GM11168 (cell line): ENCODE results near the gene SLC22A23.

Experiments
- in situ Hi-C: fragments of 300-500 bp; cut with MboI; formaldehyde crosslinking; loops from one replicate; pipeline ENCODE4 v1.12.0; 2022; ENCODE audit warnings: low sequenced_read_pairs; ENCODE audit not compliant: unreplicated experiment

The SLC22A23 gene

DNA sequence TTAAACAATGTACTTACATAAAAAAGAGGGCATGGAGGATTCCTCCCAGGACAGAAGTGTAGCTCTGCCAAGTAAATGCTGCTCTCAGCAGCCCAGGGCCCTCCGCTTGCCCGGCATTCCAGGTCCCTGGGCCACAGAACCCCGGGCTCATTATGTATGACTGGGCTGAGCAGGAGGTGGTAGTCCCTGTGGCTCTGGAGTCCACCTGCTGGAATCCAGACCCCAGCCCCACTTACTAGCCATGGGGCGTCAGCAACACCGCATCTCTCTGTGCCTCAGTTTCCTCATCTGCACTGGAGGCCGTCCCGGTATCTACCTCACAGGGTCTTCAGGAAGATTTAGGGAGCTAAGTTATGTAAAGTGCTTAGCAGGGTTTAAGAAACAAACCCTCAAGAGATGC is 142.7 kb downstream of the SLC22A23 start:
- in situ Hi-C loops: no loop called here

DNA sequence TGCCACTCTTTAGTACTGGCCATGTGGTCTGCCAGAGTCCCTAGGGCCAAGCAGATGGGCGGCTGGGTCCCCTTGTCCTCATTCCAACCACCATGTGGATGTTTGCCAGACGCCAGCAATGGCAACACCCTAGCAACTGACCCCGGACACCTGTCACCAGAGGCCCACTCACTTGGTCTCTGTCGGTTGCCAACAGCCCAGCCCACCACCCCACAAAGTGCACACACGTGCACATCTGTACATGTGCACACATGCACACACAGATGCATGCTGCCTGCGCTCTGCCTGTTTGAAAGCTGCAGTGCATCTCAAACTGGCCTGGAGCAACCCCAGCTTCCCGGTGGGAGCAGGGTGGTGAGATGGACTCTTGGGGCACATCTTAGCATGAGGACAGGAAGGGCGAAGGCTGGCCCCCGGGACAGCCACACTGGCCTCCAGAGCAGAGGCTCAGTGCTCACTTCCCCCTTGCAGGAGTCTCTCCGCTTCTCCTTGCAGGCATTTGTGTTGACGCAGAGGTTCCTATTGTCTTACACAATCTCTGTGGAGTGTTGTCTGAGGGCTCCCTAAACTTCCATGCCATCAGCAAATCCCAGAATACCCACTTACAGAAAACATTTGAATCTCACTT is 144.1 kb downstream of the SLC22A23 start:
- in situ Hi-C loops: no loop called here

DNA sequence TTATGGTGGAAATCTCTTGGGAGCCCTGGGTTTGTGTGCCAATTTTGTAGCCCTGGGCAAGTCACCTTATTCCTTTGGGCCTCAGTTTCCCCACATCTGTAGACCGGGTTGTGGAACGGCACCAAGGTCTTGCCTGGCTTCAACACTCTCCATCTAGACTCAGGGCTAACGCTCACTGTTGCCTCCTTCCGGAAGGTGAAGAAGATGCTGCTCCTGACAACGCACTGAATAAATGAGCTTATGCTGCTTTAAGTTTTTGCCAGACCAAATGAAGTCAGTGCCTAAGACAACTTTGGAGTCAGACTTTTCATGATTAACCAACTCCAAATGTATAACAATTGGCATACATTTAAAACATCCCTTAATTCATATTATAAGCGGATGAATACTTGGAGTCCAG is 145.0 kb downstream of the SLC22A23 start:
- in situ Hi-C loops: no loop called here

DNA sequence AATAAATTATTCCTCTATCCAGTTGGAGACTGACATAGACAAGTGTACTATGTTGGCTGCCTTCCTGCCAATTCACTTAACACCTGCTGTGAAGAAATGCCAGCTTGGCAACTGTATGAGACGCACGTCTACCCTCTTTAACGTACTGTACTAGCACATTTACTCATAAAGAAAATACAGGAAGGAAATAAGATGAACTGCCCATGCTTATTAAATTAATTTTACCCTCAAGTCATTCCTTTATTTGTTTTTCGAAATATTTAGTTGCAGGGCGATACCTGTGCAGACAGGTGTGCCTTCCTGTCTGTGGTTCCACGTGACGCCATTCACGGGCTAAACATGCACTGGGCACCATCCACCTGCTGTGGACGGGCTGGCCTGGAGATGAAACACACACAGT is 146.1 kb downstream of the SLC22A23 start:
- in situ Hi-C loops: no loop called here

DNA sequence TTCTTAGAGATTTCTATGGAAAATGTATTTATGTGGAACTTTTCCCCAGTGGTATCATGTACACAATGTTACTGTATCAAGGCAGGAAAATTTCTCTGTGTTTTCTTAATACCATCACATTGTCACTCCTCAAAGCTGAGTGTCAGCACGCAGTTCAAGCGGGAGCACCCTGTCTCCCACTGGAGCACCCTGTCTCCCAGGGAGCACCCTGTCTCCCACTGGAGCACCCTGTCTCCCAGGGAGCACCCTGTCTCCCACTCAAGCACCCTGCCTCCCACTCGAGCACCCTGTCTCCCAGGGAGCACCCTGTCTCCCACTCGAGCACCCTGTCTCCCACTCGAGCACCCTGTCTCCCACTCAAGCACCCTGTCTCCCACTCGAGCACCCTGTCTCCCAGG is 146.8 kb downstream of the SLC22A23 start:
- in situ Hi-C loops: no loop called here

DNA sequence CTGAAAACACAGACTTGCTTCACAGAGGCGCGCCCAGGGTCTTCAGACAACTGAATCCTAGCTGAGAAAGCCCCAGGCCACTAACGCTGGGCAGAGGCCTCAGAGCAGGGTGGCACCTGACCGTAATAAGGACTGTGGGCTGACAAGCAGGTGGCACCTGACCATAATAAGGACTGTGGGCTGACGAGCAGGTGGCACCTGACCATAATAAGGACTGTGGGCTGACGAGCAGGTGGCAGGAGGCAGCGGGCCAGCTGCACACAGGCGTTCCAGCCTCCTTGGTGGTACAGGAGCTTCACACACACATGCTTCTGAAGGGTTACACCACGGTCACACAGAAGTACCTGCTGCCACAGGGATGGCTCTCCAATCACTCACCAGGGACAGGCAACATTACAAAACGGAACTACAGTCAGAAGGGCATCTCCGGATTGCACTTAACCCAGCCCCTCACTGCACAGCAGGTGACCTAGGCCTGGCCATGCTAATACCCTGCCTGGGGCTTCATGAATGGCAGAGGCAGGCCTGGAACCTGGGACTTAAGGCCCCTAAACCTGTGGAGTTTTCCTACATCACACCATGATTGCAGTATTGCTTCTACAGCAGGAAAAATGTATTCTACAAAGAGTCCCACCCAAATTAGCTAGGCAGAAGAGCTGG is 147.3 kb downstream of the SLC22A23 start:
- in situ Hi-C loops: no loop called here

DNA sequence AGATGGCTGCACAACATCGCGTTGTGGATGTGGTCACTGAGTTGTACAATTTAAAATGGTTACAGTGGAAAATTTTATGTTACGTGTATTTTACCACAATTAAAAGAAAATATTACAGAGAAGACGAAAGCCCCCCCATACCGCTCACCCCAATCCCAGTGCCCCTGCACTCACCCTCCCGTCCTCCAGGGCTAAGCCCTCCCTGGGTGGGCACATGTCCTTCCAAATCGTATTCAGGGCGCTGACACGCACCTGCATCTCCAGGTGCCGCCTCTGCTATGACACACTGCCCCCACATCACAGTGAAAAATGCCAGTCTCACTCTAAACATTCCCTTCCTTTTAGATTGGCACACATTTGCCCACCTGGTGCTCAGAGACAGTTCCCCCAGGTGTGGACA is 148.7 kb downstream of the SLC22A23 start:
- in situ Hi-C loops: no loop called here

DNA sequence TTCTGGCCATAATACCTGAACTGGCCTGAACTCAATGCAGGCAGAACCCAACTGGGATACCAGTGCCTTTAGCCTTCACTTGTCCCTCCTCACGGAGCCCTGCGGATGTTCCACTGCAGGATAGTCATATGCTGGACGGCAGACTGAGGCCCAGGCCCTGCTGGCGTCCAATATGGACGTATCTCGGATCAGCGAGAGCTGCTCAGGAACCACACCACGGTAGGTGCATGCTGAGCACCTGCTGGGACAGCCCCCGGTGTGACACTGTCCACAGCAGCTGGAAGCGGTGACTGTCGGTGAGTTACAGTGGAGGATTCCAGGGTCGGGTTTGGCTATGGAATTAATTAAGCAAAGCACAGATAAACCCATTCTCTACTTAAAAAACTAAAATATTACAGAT is 149.4 kb downstream of the SLC22A23 start:
- in situ Hi-C loops: no loop called here

DNA sequence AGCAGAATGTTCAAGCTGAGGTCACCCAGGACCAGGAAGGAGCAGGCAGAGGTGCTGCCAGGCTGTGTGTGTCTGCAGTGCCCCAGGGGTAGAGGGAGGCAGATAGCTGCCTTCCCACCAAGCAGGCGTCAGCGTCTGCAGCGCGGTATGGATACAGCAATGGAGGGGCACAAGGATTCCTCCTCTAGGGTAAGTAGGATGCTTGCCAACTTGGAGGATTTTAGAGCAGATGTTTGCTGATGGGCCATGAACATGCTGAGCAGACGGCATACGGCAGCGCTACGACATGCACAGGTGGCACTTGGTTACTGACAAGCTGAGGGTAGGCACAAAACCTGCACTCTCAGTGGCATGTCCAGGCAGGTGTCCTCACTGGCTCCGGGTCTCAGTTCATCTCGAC is 150.0 kb downstream of the SLC22A23 start:
- in situ Hi-C loops: no loop called here

DNA sequence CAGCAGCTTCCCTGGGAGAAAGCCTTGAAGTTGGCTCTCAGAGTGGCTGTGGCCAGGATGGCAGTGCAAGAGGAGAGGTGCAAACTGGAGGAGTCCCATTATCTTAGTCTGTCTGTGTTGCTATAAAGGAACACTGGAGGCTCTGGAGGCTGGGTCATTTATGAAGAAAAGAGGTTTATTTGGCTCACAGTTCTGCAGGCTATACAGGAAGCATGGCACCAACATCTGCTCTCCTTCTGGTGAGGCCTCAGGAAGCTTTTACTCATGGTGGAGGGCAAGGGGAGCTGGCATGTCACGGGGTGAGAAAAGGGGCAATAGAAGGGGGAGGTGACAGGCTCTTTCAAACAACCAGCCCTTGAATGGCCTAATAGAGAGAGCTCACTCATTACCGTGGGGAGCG is 151.0 kb downstream of the SLC22A23 start:
- in situ Hi-C loops: no loop called here

DNA sequence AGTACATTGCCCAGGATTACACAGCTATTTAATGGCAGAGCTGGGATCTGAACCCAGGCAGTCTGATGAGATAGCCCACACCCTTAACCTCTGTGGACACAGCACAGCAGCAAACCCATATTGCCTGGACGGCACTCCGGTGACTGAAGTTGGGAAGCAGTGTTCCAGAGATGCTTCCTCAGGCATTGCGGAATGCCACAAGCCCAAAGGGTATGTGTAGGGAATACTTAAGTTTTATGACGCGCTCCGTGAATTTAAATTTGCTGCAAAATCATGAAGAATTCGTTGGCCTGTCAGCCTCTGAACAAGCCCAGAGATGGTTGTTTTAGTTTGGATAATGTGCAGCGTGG is 151.7 kb downstream of the SLC22A23 start:
- in situ Hi-C loops: no loop called here

DNA sequence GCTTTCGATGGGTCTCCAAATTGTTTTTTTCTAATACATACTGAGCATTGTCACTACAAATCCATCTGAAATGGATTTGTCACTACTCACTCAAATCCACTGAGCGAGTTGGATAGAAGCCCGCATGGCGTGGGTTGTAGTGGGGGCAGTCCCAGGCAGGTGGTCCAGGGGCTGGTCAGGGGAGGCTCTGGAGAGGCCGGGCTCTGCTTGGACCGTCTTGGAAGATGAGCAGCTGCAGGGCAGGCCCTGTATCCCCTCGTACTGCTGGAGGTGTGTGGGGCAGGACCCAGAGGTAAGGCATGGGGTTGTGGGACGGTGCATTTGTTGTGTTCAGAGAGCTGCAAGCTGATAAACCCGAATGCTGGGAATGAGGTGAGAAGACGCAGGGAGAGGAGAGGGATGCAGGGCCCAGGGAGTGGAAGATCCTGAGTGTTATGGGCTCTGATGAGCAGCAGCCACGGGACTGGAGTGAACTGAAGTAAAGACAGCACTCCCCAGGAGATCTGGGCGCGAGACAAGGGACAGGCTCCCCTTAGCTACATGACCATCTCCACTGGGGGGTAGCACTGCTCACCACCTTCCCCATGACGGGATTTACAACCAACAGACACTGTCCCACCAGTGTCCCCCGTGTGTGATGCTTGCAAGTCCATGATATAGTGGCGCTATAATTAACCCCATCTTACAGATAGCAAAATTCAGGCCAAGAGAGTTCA is 152.2 kb downstream of the SLC22A23 start:
- in situ Hi-C loops: no loop called here

DNA sequence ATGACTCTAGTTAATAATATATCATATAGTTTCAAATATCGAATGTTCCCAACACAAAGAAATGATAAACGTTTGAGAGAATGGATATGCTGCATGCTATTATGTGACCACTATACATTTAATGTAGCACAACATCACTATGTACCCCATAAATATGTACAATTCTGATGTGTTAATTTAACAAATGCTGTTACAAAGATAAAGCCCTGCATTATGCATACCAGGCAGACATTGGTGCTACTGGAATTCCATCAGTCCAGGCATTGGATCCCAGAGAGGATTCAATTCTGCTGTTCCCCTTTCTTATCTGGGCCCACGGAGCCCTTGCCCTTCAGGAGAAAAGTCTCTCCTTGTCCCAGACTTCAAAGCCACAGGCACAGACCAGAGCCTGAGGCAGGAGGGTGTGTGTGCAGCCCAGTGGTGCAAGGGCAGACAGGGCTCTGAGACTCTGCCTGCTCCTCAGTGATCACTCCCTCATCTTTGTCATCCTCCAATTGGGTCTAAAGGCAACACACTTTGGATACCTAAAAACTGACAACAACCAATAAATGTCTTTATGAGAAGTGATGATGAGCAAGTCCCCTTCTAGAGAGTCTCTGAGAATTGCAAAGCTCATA is 152.9 kb downstream of the SLC22A23 start:
- in situ Hi-C loops: no loop called here

DNA sequence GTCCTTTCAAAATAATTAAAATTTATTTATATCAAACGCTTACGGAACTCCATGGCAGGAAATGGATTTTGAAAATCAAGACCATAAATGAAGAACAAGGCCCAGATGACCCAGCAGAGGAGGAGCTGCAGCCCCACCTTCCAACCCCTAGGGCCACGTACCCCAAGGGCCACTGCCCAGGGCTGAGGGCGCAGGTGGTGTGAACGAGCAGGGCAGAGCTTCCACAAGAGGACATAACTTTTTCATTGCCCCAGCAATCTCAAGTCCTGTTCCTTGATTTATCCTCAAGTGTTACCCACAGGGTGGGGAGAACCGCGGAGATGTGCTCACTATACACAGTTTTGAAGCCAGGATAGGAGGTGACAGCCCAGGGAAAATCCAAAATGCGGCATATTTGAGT is 155.3 kb downstream of the SLC22A23 start:
- in situ Hi-C loops: no loop called here

DNA sequence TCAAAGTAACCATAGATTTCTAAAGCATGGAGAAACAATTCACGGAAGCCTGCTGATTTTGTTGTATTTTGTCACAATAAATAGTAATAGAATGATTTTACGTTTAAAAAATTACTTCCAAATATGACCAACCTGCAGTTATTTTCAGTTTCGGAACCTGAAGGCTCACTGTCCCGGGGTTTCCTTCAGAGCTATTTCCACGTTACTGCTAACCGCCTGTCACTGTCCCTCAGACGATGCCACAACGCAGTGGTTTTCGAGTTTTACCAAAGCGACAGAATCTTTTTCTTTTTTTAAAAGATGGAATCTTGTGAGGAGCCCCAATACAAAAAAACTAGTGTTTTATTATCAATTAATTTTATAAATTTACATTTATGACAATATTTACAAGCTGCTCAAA is 157.6 kb downstream of the SLC22A23 start:
- in situ Hi-C loops: loop anchor here (25.0 kb wide), 2 partner anchors 163 to 863 kb away; partner anchors contain the start of gene SLC22A23

DNA sequence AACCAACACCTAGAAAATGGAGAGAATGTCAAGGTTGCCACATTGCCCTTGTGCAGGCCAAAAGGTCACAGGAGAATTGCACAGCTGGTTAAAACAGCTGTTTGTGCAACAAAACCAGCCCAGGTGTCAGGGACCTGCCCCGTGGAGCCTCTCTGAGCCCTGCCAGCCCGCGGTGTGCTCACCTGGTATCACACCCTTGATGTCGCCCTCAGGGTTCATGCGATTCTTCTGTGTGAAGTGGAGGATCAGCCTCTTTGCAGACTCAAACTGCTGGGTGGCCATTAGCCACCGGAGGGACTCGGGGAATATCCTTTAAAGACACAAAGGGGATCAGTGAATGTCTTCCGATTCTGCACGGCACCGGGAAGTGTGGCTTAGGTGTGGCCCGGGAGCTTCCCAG is 158.9 kb downstream of the SLC22A23 start:
- in situ Hi-C loops: loop anchor here (25.0 kb wide), 2 partner anchors 164 to 864 kb away; partner anchors contain the start of gene SLC22A23

DNA sequence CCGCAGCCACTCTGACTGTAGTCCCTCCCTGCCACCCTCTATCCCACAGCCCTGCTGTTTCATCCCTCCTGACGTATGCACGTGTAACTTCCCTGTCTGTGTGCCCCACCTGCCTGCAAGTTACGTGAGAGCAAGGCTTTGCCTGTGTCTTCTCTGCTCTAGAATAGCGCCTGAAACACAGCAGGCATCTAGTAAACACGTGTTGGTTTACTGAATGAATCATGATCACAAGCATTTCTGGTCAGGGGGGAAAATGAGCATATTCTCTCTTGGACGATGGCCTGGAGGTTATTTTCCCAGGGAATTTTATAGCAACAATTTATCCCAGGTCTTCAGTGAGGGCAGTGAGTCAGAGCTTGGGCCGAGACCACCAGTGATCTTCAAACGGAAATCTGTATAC is 159.8 kb downstream of the SLC22A23 start:
- in situ Hi-C loops: loop anchor here (25.0 kb wide), 2 partner anchors 165 to 865 kb away; partner anchors contain the start of gene SLC22A23

DNA sequence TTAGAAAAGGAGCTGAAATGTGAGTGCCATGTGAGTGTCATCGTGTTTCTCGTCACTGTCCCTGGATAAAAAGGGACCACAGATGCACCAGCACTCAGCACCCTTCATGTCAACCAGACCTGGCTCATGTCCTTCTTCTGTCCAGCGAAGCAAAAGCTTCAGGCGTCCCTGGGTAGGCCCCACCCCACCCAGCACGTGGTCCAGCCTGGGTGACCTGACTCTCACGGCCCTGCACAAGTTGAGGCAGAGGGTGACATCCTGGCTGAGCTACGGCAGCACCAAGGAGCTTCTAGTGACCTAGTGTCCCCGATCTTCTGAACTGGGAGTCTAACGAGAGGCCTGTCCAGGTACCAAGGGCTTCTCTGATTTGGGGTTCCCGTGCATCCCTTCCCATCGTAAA is 160.3 kb downstream of the SLC22A23 start:
- in situ Hi-C loops: loop anchor here (25.0 kb wide), 2 partner anchors 166 to 866 kb away; partner anchors contain the start of gene SLC22A23

DNA sequence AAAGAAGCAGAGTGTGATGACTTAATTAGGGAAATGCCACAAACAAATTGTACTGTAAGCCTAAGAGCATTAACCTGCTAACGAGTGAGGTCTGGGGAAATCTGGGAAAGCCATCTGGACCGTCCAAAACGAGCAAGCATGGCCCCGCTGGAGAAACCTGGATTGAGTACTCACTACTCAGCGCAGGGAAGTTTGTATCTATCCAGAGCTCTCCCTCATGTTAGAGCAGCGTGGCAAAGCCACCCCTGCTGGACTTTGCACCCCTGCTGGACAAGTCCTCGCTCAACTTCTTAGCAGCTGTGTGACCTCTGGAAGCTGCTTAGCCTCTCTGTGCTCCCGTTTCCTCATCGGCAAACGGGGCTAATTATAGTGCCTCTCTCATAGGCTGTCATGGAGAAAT is 160.8 kb downstream of the SLC22A23 start:
- in situ Hi-C loops: loop anchor here (25.0 kb wide), 2 partner anchors 166 to 866 kb away; partner anchors contain the start of gene SLC22A23

DNA sequence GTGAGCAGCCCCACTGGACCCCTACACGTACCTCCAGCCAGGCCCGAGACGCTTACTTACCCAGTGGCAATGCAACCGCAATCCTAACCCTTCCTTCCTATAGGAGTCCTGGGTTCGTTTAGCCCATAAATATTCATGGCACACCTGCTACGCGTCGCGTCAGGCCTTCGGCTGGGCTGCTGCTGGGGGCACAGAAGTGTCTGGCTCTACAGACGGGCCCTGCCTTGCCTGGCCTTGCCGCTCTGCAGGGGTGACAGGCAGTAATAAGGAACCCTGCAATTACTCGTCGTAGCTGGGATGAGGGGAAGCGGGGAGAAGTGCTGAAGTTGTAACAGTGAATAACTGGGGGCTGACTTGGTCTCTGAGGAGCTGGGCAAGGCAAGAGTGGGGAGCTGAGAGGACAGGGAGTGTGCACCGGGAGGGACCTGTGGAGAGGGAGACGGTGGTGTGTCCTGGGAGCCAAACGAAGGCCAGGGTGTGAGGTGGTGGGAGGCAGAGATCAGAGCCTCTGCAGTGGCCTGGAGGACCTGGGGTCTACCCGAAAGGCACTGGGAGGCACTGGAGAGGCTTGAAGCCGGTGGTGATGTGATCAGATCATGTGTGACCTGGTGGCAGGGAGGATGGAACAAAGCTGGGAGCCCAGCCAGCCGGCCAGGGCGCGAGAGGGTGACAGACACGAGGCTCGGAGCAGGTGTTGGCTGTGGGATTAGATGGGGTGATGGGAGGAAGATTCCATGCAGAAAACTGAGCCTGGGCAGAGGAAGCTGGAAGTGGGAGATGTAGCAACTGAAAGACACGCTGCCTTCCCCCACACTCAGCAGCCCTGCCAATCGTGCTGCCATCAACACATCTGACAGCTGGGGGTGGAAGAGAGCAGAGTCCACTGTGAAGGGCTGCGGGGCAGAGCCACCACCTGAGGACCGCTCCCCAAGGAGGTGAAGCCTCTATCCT is 161.7 kb downstream of the SLC22A23 start:
- in situ Hi-C loops: loop anchor here (25.0 kb wide), 2 partner anchors 167 to 867 kb away; partner anchors contain the start of gene SLC22A23
